ENCODE data around the gene AGBL1.

The AGBL1 gene

DNA sequence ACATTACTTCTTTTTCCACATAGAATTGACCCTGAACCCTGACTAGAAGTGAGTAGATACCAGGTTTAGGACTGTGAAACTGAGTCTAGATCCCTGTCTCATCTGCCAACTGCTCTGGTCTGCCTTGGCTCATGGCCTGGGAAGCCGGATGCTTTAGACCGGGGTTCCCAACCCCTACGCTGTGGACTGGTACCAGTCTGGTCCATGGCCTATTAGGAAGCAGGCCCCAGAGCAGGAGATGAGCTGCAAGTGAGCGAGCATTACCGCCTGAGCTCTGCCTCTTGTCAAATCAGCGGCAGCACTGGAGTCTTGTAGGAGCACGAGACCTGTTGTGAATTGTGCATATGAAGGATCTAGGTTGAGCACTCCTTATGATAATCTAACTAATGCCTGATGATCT lies 734.2 kb downstream of the AGBL1 start:
- H3K9me2 ChIP-seq (replicated peaks; ENCODE audit: insufficient read depth, low read length), result no peaks in the 10 kb centered on the region
- 0 out of 2 replicates have a peak, but pooled peaks cover 4% of the 10 kb centered on the region for H3K9me3 ChIP-seq (ENCODE audit: insufficient read depth, low read length)
- H3K27me3 ChIP-seq (ENCODE audit: low read length), result no peaks in the 10 kb centered on the region
- no peak for TF ChIP-seq EZH2phosphoT487 (conservative IDR thresholded peaks at IDR 0.05; ENCODE audit: low read length)
- H4K20me1 ChIP-seq (ENCODE audit: low read depth, low read length), result no peaks in the 10 kb centered on the region
- no peak overlapping the region for H3K4me3 ChIP-seq (ENCODE audit: insufficient read depth, low read length, poor library complexity, severe bottlenecking)
- H3K27ac ChIP-seq (ENCODE audit: low read depth, low read length), result no peak overlapping the region
- H3K79me2 ChIP-seq (ENCODE audit: insufficient read depth, low read length), result no peaks in the 10 kb centered on the region
- H2AFZ ChIP-seq (ENCODE audit: low read depth, low read length, severe bottlenecking), result no peak overlapping the region
- H3K9ac ChIP-seq (ENCODE audit: low read length), result no peak overlapping the region
- no peaks in the 10 kb centered on the region for H3F3A ChIP-seq (ENCODE audit: insufficient read depth)
- H3K4me2 ChIP-seq (ENCODE audit: low read depth, low read length, poor library complexity, severe bottlenecking), result no peak overlapping the region
- no peaks in the 10 kb centered on the region for H3K36me3 ChIP-seq (ENCODE audit: low read length)

GRCh38 chr15:86829245-86829644 lies 749.6 kb downstream of the AGBL1 start:
- Histone ChIP-seq H3K9ac (ENCODE audit: low read length) (no peak overlapping the region), H3K27me3 (ENCODE audit: low read length) (no peaks in the 10 kb centered on the region), H3K4me3 (ENCODE audit: insufficient read depth, low read length, poor library complexity, severe bottlenecking) (no peak overlapping the region), H2AFZ (ENCODE audit: low read depth, low read length, severe bottlenecking) (no peak overlapping the region), H3F3A (ENCODE audit: insufficient read depth) (no peaks in the 10 kb centered on the region), H3K27ac (ENCODE audit: low read depth, low read length) (no peak overlapping the region), H4K20me1 (ENCODE audit: low read depth, low read length) (no peaks in the 10 kb centered on the region), H3K9me2 (replicated peaks; ENCODE audit: insufficient read depth, low read length) (no peaks in the 10 kb centered on the region), H3K9me3 (ENCODE audit: insufficient read depth, low read length) (no peaks in the 10 kb centered on the region), H3K79me2 (ENCODE audit: insufficient read depth, low read length) (no peaks in the 10 kb centered on the region), H3K36me3 (ENCODE audit: low read length) (no peaks in the 10 kb centered on the region), H3K4me2 (ENCODE audit: low read depth, low read length, poor library complexity, severe bottlenecking) (no peak overlapping the region)
- TF ChIP-seq EZH2phosphoT487 (conservative IDR thresholded peaks at IDR 0.05; ENCODE audit: low read length) (no peak), CTCF (IDR thresholded peaks at IDR 0.05; ENCODE audit: insufficient read depth, low read length, poor library complexity, severe bottlenecking) (no peak)

GRCh38 chr15:86830304-86830703 lies 750.6 kb downstream of the AGBL1 start:
- H3K4me2 ChIP-seq (ENCODE audit: low read depth, low read length, poor library complexity, severe bottlenecking), result no peak overlapping the region
- H3K4me3 ChIP-seq (ENCODE audit: insufficient read depth, low read length, poor library complexity, severe bottlenecking), result no peak overlapping the region
- H3K9me2 ChIP-seq (replicated peaks; ENCODE audit: insufficient read depth, low read length), result no peaks in the 10 kb centered on the region
- H3K79me2 ChIP-seq (ENCODE audit: insufficient read depth, low read length), result no peaks in the 10 kb centered on the region
- no peak for TF ChIP-seq CTCF (IDR thresholded peaks at IDR 0.05; ENCODE audit: insufficient read depth, low read length, poor library complexity, severe bottlenecking)
- TF ChIP-seq EZH2phosphoT487 (conservative IDR thresholded peaks at IDR 0.05; ENCODE audit: low read length), result no peak
- no peak overlapping the region for H3K9ac ChIP-seq (ENCODE audit: low read length)
- H4K20me1 ChIP-seq (ENCODE audit: low read depth, low read length), result no peaks in the 10 kb centered on the region
- no peaks in the 10 kb centered on the region for H3K36me3 ChIP-seq (ENCODE audit: low read length)
- no peak overlapping the region for H2AFZ ChIP-seq (ENCODE audit: low read depth, low read length, severe bottlenecking)
- H3K27ac ChIP-seq (ENCODE audit: low read depth, low read length), result no peak overlapping the region
- no peaks in the 10 kb centered on the region for H3F3A ChIP-seq (ENCODE audit: insufficient read depth)
- no peaks in the 10 kb centered on the region for H3K27me3 ChIP-seq (ENCODE audit: low read length)
- no peaks in the 10 kb centered on the region for H3K9me3 ChIP-seq (ENCODE audit: insufficient read depth, low read length)

GRCh38 chr15:86833595-86833994 lies 753.9 kb downstream of the AGBL1 start:
- no peak overlapping the region for H3K4me2 ChIP-seq (ENCODE audit: low read depth, low read length, poor library complexity, severe bottlenecking)
- H4K20me1 ChIP-seq (ENCODE audit: low read depth, low read length), result no peaks in the 10 kb centered on the region
- no peaks in the 10 kb centered on the region for H3F3A ChIP-seq (ENCODE audit: insufficient read depth)
- no peaks in the 10 kb centered on the region for H3K9me3 ChIP-seq (ENCODE audit: insufficient read depth, low read length)
- H3K36me3 ChIP-seq (ENCODE audit: low read length), result no peaks in the 10 kb centered on the region
- H3K27ac ChIP-seq (ENCODE audit: low read depth, low read length), result no peak overlapping the region
- TF ChIP-seq EZH2phosphoT487 (conservative IDR thresholded peaks at IDR 0.05; ENCODE audit: low read length) (no peak), CTCF (IDR thresholded peaks at IDR 0.05; ENCODE audit: insufficient read depth, low read length, poor library complexity, severe bottlenecking) (no peak)
- no peaks in the 10 kb centered on the region for H3K9me2 ChIP-seq (replicated peaks; ENCODE audit: insufficient read depth, low read length)
- no peak overlapping the region for H2AFZ ChIP-seq (ENCODE audit: low read depth, low read length, severe bottlenecking)
- no peaks in the 10 kb centered on the region for H3K79me2 ChIP-seq (ENCODE audit: insufficient read depth, low read length)
- no peak overlapping the region for H3K9ac ChIP-seq (ENCODE audit: low read length)
- H3K4me3 ChIP-seq (ENCODE audit: insufficient read depth, low read length, poor library complexity, severe bottlenecking), result no peak overlapping the region
- no peaks in the 10 kb centered on the region for H3K27me3 ChIP-seq (ENCODE audit: low read length)

Data from SU-DHL-6 (cell line).